Neural cell (in vitro differentiated cells): ENCODE measurements around the gene MINDY4.

Source experiments
- EP300 ChIP-seq: fragments of 450-650 bp; conservative IDR thresholded peaks from 2 replicates; pipeline ENCODE4 v1.6.1; 2014; ENCODE audit warnings: antibody characterized with exemption, mild to moderate bottlenecking, moderate library complexity; ENCODE audit not compliant: poor library complexity, severe bottlenecking
- EZH2 ChIP-seq: fragments of 200-600, 300-800 bp; shearing (Covaris generic), sonication (generic); IDR thresholded peaks from 2 replicates; pipeline ENCODE4 v1.6.1; 2014; ENCODE audit warnings: antibody characterized with exemption, low read length, borderline replicate concordance, mild to moderate bottlenecking; ENCODE audit not compliant: insufficient read depth, poor library complexity, severe bottlenecking
- MXI1 ChIP-seq: fragments of 450-650 bp; conservative IDR thresholded peaks from 2 replicates; pipeline ENCODE4 v1.6.1; 2014; ENCODE audit warnings: antibody characterized with exemption, mild to moderate bottlenecking; ENCODE audit not compliant: poor library complexity, severe bottlenecking
- POLR2AphosphoS5 ChIP-seq: IDR thresholded peaks from 2 replicates; pipeline ENCODE4 v1.6.1; 2012
- RAD21 ChIP-seq: fragments of 450-650 bp; conservative IDR thresholded peaks from 2 replicates; pipeline ENCODE4 v1.6.1; 2014; ENCODE audit warnings: antibody characterized with exemption, mild to moderate bottlenecking, moderate library complexity
- TF ChIP-seq, protein P1 (sequence below): fragments of 450-650 bp; IDR thresholded peaks from 2 replicates; pipeline ENCODE4 v1.5.1; 2014; ENCODE audit warnings: antibody characterized with exemption, mild to moderate bottlenecking, moderate library complexity; ENCODE audit not compliant: poor library complexity, severe bottlenecking
- TF ChIP-seq, protein P2 (sequence below): IDR thresholded peaks from 2 replicates; pipeline ENCODE4 v1.6.1; 2012; ENCODE audit warnings: borderline replicate concordance

DNA sequence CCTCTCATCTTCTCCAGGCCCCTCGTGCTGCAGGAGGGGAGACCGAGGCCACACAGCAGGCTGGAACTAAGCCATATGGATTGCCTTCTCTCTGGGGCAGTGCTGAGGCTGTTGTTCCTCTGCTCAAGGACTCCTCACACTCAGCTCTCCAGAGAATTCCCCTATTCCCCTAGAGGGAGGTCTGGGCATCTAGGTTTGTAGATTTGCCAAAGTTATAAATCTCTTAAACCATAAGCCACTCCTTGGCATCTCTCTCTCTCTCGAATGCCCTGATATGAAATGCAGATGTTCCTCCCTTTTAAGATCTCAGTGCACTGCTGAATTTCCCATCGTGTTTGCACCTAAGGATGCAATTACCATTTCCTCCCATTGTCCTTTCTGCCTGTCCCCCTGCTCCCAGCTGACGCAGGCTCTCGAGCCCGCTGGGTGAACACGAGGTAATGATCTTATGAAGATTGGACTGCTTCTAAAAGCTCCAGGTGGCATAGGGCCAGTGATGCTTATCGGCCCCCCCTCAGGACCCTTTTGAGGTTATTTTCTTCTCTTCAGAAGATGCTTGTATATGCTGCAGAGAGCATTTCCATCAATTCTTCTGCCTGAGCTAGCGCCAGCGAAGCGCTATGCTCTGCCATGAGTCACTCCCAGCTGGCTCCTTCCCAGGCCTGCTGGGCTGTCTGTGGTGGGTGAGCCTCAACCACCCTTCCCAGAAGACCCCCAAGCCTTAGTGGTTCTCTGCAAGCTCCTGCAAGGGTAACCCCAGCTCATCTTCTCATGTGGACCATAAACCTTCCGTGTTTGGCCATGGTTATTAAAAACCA is 98.8 kb downstream of the MINDY4 start:
- TF ChIP-seq, protein P1, sequence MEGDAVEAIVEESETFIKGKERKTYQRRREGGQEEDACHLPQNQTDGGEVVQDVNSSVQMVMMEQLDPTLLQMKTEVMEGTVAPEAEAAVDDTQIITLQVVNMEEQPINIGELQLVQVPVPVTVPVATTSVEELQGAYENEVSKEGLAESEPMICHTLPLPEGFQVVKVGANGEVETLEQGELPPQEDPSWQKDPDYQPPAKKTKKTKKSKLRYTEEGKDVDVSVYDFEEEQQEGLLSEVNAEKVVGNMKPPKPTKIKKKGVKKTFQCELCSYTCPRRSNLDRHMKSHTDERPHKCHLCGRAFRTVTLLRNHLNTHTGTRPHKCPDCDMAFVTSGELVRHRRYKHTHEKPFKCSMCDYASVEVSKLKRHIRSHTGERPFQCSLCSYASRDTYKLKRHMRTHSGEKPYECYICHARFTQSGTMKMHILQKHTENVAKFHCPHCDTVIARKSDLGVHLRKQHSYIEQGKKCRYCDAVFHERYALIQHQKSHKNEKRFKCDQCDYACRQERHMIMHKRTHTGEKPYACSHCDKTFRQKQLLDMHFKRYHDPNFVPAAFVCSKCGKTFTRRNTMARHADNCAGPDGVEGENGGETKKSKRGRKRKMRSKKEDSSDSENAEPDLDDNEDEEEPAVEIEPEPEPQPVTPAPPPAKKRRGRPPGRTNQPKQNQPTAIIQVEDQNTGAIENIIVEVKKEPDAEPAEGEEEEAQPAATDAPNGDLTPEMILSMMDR, result no peak
- TF ChIP-seq, protein P2, sequence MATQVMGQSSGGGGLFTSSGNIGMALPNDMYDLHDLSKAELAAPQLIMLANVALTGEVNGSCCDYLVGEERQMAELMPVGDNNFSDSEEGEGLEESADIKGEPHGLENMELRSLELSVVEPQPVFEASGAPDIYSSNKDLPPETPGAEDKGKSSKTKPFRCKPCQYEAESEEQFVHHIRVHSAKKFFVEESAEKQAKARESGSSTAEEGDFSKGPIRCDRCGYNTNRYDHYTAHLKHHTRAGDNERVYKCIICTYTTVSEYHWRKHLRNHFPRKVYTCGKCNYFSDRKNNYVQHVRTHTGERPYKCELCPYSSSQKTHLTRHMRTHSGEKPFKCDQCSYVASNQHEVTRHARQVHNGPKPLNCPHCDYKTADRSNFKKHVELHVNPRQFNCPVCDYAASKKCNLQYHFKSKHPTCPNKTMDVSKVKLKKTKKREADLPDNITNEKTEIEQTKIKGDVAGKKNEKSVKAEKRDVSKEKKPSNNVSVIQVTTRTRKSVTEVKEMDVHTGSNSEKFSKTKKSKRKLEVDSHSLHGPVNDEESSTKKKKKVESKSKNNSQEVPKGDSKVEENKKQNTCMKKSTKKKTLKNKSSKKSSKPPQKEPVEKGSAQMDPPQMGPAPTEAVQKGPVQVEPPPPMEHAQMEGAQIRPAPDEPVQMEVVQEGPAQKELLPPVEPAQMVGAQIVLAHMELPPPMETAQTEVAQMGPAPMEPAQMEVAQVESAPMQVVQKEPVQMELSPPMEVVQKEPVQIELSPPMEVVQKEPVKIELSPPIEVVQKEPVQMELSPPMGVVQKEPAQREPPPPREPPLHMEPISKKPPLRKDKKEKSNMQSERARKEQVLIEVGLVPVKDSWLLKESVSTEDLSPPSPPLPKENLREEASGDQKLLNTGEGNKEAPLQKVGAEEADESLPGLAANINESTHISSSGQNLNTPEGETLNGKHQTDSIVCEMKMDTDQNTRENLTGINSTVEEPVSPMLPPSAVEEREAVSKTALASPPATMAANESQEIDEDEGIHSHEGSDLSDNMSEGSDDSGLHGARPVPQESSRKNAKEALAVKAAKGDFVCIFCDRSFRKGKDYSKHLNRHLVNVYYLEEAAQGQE, result no peak
- no peak for TF ChIP-seq MXI1
- TF ChIP-seq EZH2, result no peak
- TF ChIP-seq RAD21, result no peak
- TF ChIP-seq POLR2AphosphoS5, result no peak
- TF ChIP-seq EP300, result no peak
